Measurements from ENCODE around the gene DIABLO. TPM values are rescaled to one million over a fixed set of nuclear protein-coding genes. Genes with fewer than 3 reads are reported as not detected.

Gene DIABLO
- total and polyA plus RNA-seq, 2 experiments from 2014 or later: 80.8 to 95.9 TPM

DNA sequence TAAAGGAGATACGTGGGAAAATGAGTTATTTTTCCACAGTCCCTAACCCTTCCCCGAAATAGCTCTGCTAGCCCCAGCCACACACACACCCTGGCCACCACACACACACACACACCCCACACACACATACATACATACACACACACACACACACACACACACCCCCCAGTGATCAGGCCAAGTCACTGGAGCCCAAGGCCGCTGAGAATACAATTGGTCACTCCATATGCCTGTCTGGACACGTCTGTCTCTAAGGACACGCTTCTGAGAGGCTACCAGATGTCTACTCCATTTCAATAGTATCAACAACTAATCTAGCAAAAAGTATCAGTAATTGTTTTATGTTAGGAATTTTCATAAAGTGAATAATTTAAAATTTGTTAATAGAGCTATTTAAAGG is 13.0 kb upstream of the DIABLO start:
- peaks cover 16% of the 10 kb centered on the region for H3K36me3 ChIP-seq

DNA sequence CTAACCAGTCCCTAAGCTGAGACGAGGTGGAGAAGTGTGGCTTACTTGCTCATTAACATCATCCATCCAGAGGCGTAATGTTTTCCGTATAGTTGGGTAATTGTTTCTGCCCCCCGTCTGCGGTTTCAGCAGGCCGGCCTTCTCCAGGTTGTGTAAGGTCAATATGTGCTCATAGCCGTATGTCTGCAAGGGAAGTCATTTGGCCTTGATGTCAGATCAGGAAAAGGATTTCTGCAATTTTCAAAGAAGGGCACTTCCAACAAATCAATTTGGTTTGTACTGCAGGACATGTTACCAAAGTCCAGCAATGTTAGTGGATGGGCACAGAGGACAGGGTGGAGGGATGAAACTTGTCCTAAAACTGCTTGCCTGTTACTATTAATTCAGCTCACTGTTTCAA is 9.9 kb upstream of the DIABLO start:
- H3K36me3 ChIP-seq: peaks cover 29% of the 10 kb centered on the region

More for the DNA sequence above, 13.0 kb upstream of the DIABLO start:
- Histone ChIP-seq H3K9me3 (ENCODE audit: low read depth) (no peaks in the 10 kb centered on the region), H3K27me3 (no peaks in the 10 kb centered on the region), H3K27ac (no peak overlapping the region), H3K4me3 (no peak overlapping the region), H3K4me1 (ENCODE audit: low read depth) (no peaks in the 10 kb centered on the region)
- no peak for TF ChIP-seq CTCF (IDR thresholded peaks at IDR 0.05; ENCODE audit: low read depth, low read length)
- no peak for DNase-seq (ENCODE audit: low read depth in 1 of 2, low spot score in 1 of 2)

GRCh38 chr12:122232691-122233090 is 6.8 kb upstream of the DIABLO start:
- H3K9me3 ChIP-seq (ENCODE audit: low read depth): no peaks in the 10 kb centered on the region
- no peaks in the 10 kb centered on the region for H3K4me1 ChIP-seq (ENCODE audit: low read depth)
- H3K27me3 ChIP-seq: no peaks in the 10 kb centered on the region
- no peak for DNase-seq (ENCODE audit: low read depth in 1 of 2, low spot score in 1 of 2)
- H3K27ac ChIP-seq: no peak overlapping the region
- peaks cover 35% of the 10 kb centered on the region for H3K36me3 ChIP-seq
- no peak overlapping the region for H3K4me3 ChIP-seq
- TF ChIP-seq CTCF (IDR thresholded peaks at IDR 0.05; ENCODE audit: low read depth, low read length): no peak

More for the DNA sequence above, 9.9 kb upstream of the DIABLO start:
- Histone ChIP-seq H3K27ac (no peak overlapping the region), H3K4me1 (ENCODE audit: low read depth) (no peaks in the 10 kb centered on the region), H3K4me3 (no peak overlapping the region), H3K27me3 (no peaks in the 10 kb centered on the region), H3K9me3 (ENCODE audit: low read depth) (no peaks in the 10 kb centered on the region)
- no peak for TF ChIP-seq CTCF (IDR thresholded peaks at IDR 0.05; ENCODE audit: low read depth, low read length)
- DNase-seq (ENCODE audit: low read depth in 1 of 2, low spot score in 1 of 2): no peak

DNA sequence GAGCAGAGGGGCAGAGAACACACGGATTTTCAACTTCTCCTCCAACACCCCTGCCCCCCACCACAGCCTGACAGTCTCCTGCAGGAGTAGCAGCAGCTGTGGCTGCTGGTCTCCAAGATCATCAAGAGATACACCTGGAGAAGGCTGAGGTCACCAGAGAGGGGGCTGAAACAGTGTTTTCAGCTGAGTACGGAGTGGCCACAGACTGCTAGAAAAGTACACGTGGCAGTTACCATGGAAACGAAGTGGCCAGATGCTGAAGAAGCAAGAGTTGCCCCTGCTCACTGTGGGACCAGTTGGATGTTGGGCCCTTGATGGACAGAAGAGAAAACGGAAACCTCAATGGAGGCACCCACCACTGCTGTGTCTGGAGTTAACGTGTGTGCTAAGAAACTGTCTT is 4.9 kb upstream of the DIABLO start:
- no peaks in the 10 kb centered on the region for H3K9me3 ChIP-seq (ENCODE audit: low read depth)
- no peak for DNase-seq (ENCODE audit: low read depth in 1 of 2, low spot score in 1 of 2)
- H3K27me3 ChIP-seq: no peaks in the 10 kb centered on the region
- H3K4me1 ChIP-seq (ENCODE audit: low read depth): peaks cover 4% of the 10 kb centered on the region
- H3K27ac ChIP-seq: no peak overlapping the region
- H3K36me3 ChIP-seq: peaks cover 34% of the 10 kb centered on the region
- no peak overlapping the region for H3K4me3 ChIP-seq
- TF ChIP-seq CTCF (IDR thresholded peaks at IDR 0.05; ENCODE audit: low read depth, low read length): no peak

- no peak overlapping the region for H3K27ac ChIP-seq
- H3K4me3 ChIP-seq: no peak overlapping the region
- H3K27me3 ChIP-seq: no peaks in the 10 kb centered on the region
- DNase-seq (ENCODE audit: low read depth in 1 of 2, low spot score in 1 of 2): no peak
- H3K4me1 ChIP-seq (ENCODE audit: low read depth): peaks cover 14% of the 10 kb centered on the region
- H3K36me3 ChIP-seq: peaks cover 26% of the 10 kb centered on the region
- no peak for TF ChIP-seq CTCF (IDR thresholded peaks at IDR 0.05; ENCODE audit: low read depth, low read length)
- no peaks in the 10 kb centered on the region for H3K9me3 ChIP-seq (ENCODE audit: low read depth)
Measured at GRCh38 chr12:122228092-122228491, 2.2 kb upstream of the DIABLO start.

- TF ChIP-seq CTCF (IDR thresholded peaks at IDR 0.05; ENCODE audit: low read depth, low read length): no peak
Measured at GRCh38 chr12:122227341-122227740, 1.5 kb upstream of the DIABLO start.

More at GRCh38 chr12:122227341-122227740, 1.5 kb upstream of the DIABLO start:
- peaks cover 14% of the 10 kb centered on the region for H3K4me1 ChIP-seq (ENCODE audit: low read depth)
- no peak overlapping the region for H3K4me3 ChIP-seq
- no peaks in the 10 kb centered on the region for H3K9me3 ChIP-seq (ENCODE audit: low read depth)
- H3K27ac ChIP-seq: no peak overlapping the region
- H3K27me3 ChIP-seq: no peaks in the 10 kb centered on the region
- peaks cover 21% of the 10 kb centered on the region for H3K36me3 ChIP-seq
- no peak for DNase-seq (ENCODE audit: low read depth in 1 of 2, low spot score in 1 of 2)
